ENCODE results near the gene BTG1.
"Not testable (repeated sequence)": the region's sequence is repeated elsewhere in the genome, so short reads cannot be mapped to it uniquely, and the experiment has no call there.

The BTG1 gene

GRCh38 chr12:92143686-92144630 is 1.7 kb downstream of the BTG1 start:
- peaks cover 58% of the 10 kb centered on the region for H3K4me1 ChIP-seq
- DNase-seq (ENCODE audit: low spot score in 2 of 2) = peak; percentile 80 to 85
- peaks cover 22% of the 10 kb centered on the region for H3K36me3 ChIP-seq (replicated peaks)
- peak overlapping the region; percentile 66 for H3K4me3 ChIP-seq
- in situ Hi-C loops (cut with MboI; ENCODE audit: low sequenced_read_pairs) = no loop called here
- no peaks in the 10 kb centered on the region for H3K9me3 ChIP-seq
- no peaks in the 10 kb centered on the region for H3K27me3 ChIP-seq (ENCODE audit: low read depth)

GRCh38 chr12:92143258-92143657 is 2.4 kb downstream of the BTG1 start:
- Histone ChIP-seq H3K27me3 (ENCODE audit: low read depth) (no peaks in the 10 kb centered on the region), H3K9me3 (no peaks in the 10 kb centered on the region), H3K4me3 (peak overlapping the region; percentile 66), H3K4me1 (peaks cover 64% of the 10 kb centered on the region), H3K36me3 (replicated peaks) (peaks cover 22% of the 10 kb centered on the region)
- no peak for DNase-seq (ENCODE audit: low spot score in 2 of 2)
- in situ Hi-C loops (cut with MboI; ENCODE audit: low sequenced_read_pairs) = no loop called here

- in situ Hi-C loops (cut with MboI; ENCODE audit: low sequenced_read_pairs) = no loop called here
- Histone ChIP-seq H3K36me3 (replicated peaks) (peaks cover 22% of the 10 kb centered on the region), H3K4me1 (peaks cover 66% of the 10 kb centered on the region), H3K9me3 (no peaks in the 10 kb centered on the region), H3K27me3 (ENCODE audit: low read depth) (no peaks in the 10 kb centered on the region), H3K4me3 (peak overlapping the region; percentile 14)
- no peak for DNase-seq (ENCODE audit: low spot score in 2 of 2)
Measured at GRCh38 chr12:92142251-92142926, 3.3 kb downstream of the BTG1 start.

GRCh38 chr12:92141591-92142121 is 4.0 kb downstream of the BTG1 start:
- H3K9me3 ChIP-seq = no peaks in the 10 kb centered on the region
- in situ Hi-C loops (cut with MboI; ENCODE audit: low sequenced_read_pairs) = no loop called here
- H3K4me1 ChIP-seq = peaks cover 66% of the 10 kb centered on the region
- peaks cover 22% of the 10 kb centered on the region for H3K36me3 ChIP-seq (replicated peaks)
- DNase-seq (ENCODE audit: low spot score in 2 of 2) = no peak
- H3K4me3 ChIP-seq = peak overlapping the region; percentile 14
- H3K27me3 ChIP-seq (ENCODE audit: low read depth) = no peaks in the 10 kb centered on the region

GRCh38 chr12:92140896-92141536 is 4.6 kb downstream of the BTG1 start:
- Histone ChIP-seq H3K36me3 (replicated peaks) (peaks cover 22% of the 10 kb centered on the region), H3K27me3 (ENCODE audit: low read depth) (no peaks in the 10 kb centered on the region), H3K4me1 (peaks cover 68% of the 10 kb centered on the region), H3K9me3 (no peaks in the 10 kb centered on the region), H3K4me3 (peak overlapping the region; percentile 14)
- DNase-seq (ENCODE audit: low spot score in 2 of 2) = no peak
- in situ Hi-C loops (cut with MboI; ENCODE audit: low sequenced_read_pairs) = no loop called here

DNA sequence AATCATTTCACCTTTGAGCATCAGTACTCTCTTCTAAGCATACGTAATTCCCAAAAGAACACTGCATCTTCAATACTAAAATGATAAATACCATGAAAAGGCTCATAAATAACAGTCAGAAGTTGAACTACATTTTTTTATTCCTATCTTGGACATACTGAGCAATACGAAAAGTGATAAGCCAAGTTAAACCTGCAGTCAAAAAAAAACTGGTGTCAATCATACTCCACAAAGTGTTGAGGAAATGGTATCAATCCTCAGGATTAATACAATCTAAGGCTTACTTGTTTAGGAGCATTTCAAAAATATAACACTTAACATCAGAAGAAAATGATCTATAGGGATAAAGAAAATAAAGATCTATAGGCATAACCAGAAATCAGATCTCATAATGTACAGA is 5.5 kb downstream of the BTG1 start:
- no peak overlapping the region; the same call in 1 of the 2 replicates for H3K4me3 ChIP-seq
- DNase-seq (ENCODE audit: low spot score in 2 of 2) = no peak
- in situ Hi-C loops (cut with MboI; ENCODE audit: low sequenced_read_pairs) = no loop called here
- H3K4me1 ChIP-seq = peaks cover 68% of the 10 kb centered on the region
- no peaks in the 10 kb centered on the region for H3K9me3 ChIP-seq
- H3K36me3 ChIP-seq (replicated peaks) = peaks cover 22% of the 10 kb centered on the region
- H3K27me3 ChIP-seq (ENCODE audit: low read depth) = no peaks in the 10 kb centered on the region

GRCh38 chr12:92139634-92140150 is 6.0 kb downstream of the BTG1 start:
- Histone ChIP-seq H3K4me3 (no peak overlapping the region), H3K36me3 (replicated peaks) (peaks cover 22% of the 10 kb centered on the region), H3K4me1 (peaks cover 73% of the 10 kb centered on the region), H3K27me3 (ENCODE audit: low read depth) (no peaks in the 10 kb centered on the region), H3K9me3 (no peaks in the 10 kb centered on the region)
- in situ Hi-C loops (cut with MboI; ENCODE audit: low sequenced_read_pairs) = no loop called here
- DNase-seq (ENCODE audit: low spot score in 2 of 2) = no peak

DNA sequence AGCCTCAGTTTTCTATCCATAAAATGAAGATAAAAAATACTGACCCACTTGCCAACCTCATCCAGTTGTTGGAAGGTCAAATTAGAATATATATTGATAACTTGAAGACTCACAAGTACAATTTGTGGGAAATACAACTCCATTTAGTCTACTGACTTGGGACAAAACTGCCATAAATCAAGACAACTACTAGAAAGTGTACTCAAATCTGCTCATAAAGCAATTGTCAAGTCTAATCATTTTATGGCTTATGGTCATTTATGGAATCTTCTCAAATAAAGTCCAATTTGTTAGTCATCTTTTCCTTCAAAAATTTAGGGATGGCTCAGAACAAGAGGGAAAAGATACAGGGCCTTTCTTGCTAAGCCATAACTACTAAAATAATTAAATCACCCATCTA is 7.0 kb downstream of the BTG1 start:
- Histone ChIP-seq H3K4me1 (peaks cover 73% of the 10 kb centered on the region), H3K9me3 (no peaks in the 10 kb centered on the region), H3K27me3 (ENCODE audit: low read depth) (no peaks in the 10 kb centered on the region), H3K36me3 (replicated peaks) (peaks cover 18% of the 10 kb centered on the region), H3K4me3 (no peak overlapping the region)
- DNase-seq (ENCODE audit: low spot score in 2 of 2) = peak in 1 of 2 experiments; percentile 8
- in situ Hi-C loops (cut with MboI; ENCODE audit: low sequenced_read_pairs) = no loop called here

GRCh38 chr12:92138144-92138543 is 7.5 kb downstream of the BTG1 start:
- Histone ChIP-seq H3K36me3 (replicated peaks) (peaks cover 13% of the 10 kb centered on the region), H3K4me3 (no peak overlapping the region; the same call in 1 of the 2 replicates), H3K4me1 (peaks cover 68% of the 10 kb centered on the region), H3K9me3 (no peaks in the 10 kb centered on the region), H3K27me3 (ENCODE audit: low read depth) (no peaks in the 10 kb centered on the region)
- in situ Hi-C loops (cut with MboI; ENCODE audit: low sequenced_read_pairs) = no loop called here
- DNase-seq (ENCODE audit: low spot score in 2 of 2) = peak in 1 of 2 experiments; percentile 84

- DNase-seq (ENCODE audit: low spot score in 2 of 2) = peak; percentile 42 to 92
- H3K4me3 ChIP-seq = no peak overlapping the region; the same call in 1 of the 2 replicates
- H3K4me1 ChIP-seq = peaks cover 58% of the 10 kb centered on the region
- no peaks in the 10 kb centered on the region for H3K27me3 ChIP-seq (ENCODE audit: low read depth)
- in situ Hi-C loops (cut with MboI; ENCODE audit: low sequenced_read_pairs) = no loop called here
- no peaks in the 10 kb centered on the region for H3K9me3 ChIP-seq
- H3K36me3 ChIP-seq (replicated peaks) = peaks cover 6% of the 10 kb centered on the region
Measured at GRCh38 chr12:92136965-92137721, 8.5 kb downstream of the BTG1 start.

DNA sequence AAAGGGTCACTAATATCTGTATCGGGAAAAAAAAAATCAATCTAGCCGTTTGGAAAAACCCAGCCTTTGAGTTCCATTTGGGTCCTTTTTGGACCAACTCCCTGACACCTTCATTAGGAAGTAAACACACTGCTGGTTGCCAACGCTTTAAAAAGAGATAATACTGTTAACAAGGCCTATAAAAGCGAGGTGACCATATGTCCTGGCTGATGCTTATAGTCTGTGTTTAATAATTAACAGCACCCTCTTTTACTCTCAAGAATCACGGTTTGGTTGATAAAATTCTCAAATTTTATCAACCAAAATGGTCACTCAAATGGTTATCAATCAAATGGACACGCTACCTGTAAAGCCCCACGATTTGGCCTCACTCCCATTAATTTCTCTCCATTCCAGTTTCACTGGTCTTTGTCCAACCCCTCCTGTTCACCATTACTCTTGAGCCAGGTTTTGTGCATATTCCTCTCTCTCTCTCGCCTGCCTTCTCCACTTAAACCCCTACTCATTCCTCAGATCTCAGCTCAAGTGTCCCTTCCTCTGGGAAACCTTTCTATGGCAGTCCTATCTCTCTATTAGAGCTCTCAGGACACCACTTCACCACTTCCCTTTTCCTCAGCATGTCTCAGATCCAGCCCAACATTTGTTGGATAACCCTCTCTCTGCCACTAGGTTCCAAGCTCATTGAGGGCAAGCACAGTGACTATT is 9.5 kb downstream of the BTG1 start:
- H3K27me3 ChIP-seq (ENCODE audit: low read depth) = 0 out of 2 replicates have a peak, but pooled peaks cover 3% of the 10 kb centered on the region
- in situ Hi-C loops (cut with MboI; ENCODE audit: low sequenced_read_pairs) = no loop called here
- H3K4me1 ChIP-seq = peaks cover 52% of the 10 kb centered on the region
- H3K9me3 ChIP-seq = no peaks in the 10 kb centered on the region
- no peak overlapping the region for H3K4me3 ChIP-seq
- no peak for DNase-seq (ENCODE audit: low spot score in 2 of 2)
- H3K36me3 ChIP-seq (replicated peaks) = peaks cover under 1% of the 10 kb centered on the region; the same call in 1 of the 2 replicates

- H3K36me3 ChIP-seq (replicated peaks); DNase-seq (ENCODE audit: low spot score in 2 of 2); H3K4me3 ChIP-seq; in situ Hi-C loops (cut with MboI; ENCODE audit: low sequenced_read_pairs); H3K27me3 ChIP-seq (ENCODE audit: low read depth); H3K9me3 ChIP-seq: not testable (repeated sequence)
- H3K4me1 ChIP-seq = peaks cover 47% of the 10 kb centered on the region
Measured at GRCh38 chr12:92135541-92135940, 10.1 kb downstream of the BTG1 start.
